ENCODE results near the gene PLK4.

DNA sequence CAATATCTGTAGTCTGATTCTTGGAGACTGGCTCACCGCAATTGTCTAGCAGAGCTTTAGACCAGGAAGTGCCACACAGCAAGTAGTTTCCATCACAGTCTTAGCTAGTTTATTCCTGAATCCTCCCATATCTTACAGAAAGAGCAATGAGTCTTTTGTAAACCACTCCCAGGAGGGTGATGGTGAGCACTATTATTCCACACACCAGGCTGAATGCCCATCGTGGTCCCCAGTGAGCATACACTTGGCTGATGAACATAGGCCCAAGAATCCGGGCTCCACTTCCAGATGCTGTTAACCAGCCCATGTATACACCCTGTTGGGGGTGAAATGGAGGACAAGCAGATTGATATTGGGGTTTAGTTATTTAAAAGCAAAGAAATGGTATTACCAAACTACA lies 39.8 kb downstream of the PLK4 start:
- TF ChIP-seq, protein P1, sequence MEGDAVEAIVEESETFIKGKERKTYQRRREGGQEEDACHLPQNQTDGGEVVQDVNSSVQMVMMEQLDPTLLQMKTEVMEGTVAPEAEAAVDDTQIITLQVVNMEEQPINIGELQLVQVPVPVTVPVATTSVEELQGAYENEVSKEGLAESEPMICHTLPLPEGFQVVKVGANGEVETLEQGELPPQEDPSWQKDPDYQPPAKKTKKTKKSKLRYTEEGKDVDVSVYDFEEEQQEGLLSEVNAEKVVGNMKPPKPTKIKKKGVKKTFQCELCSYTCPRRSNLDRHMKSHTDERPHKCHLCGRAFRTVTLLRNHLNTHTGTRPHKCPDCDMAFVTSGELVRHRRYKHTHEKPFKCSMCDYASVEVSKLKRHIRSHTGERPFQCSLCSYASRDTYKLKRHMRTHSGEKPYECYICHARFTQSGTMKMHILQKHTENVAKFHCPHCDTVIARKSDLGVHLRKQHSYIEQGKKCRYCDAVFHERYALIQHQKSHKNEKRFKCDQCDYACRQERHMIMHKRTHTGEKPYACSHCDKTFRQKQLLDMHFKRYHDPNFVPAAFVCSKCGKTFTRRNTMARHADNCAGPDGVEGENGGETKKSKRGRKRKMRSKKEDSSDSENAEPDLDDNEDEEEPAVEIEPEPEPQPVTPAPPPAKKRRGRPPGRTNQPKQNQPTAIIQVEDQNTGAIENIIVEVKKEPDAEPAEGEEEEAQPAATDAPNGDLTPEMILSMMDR (IDR thresholded peaks at IDR 0.05) = no peak
- TF ChIP-seq POLR2AphosphoS5 (IDR thresholded peaks at IDR 0.05) (no peak), POLR2A (IDR thresholded peaks at IDR 0.05) (no peak)

Measured in stomach (tissue), 4 donors.